Thyroid gland (tissue), 4 donors: ENCODE data around the gene FLAD1. TPM values are rescaled to one million over a fixed set of nuclear protein-coding genes. Genes with fewer than 3 reads are reported as not detected.

Source experiments
- DNase-seq, 2 donors: peaks; one replicate each; pipeline ENCODE4 v3.0.0-alpha.2; 2019
- H3K27ac ChIP-seq, 3 donors: fragments of 200-600 bp; sonication (generic); 1 replicate in 2 of 3; 2 replicates in 1 of 3; pipeline ENCODE4 v1.5.1; 2016 to 2019; ENCODE audit warnings: mild to moderate bottlenecking in 1 of 3, moderate library complexity in 1 of 3
- H3K27me3 ChIP-seq: fragments of 200-600 bp; sonication (generic); one replicate; pipeline ENCODE4 v1.5.1; 2019
- H3K36me3 ChIP-seq, 2 donors: fragments of 200-600 bp; sonication (generic); one replicate each; pipeline ENCODE4 v1.5.1; 2016 to 2019
- H3K4me1 ChIP-seq, 2 donors: fragments of 200-600 bp; sonication (generic); one replicate each; pipeline ENCODE4 v1.5.1; 2017 to 2019
- H3K4me3 ChIP-seq, 3 donors: fragments of 200-600 bp; sonication (generic); replicated peaks in 1 of 3; 1 replicate in 2 of 3; 2 replicates in 1 of 3; pipeline ENCODE4 v1.5.1; 2016; ENCODE audit warnings: mild to moderate bottlenecking in 1 of 3
- H3K9me3 ChIP-seq: fragments of 200-600 bp; sonication (generic); one replicate; pipeline ENCODE4 v1.5.1; 2017
- CTCF ChIP-seq, 6 experiments: fragments of 200-600 bp in 3 of 6; fragments of 450-650 bp in 3 of 6; sonication (generic) in 3 of 6; IDR thresholded peaks; one replicate each; pipeline ENCODE4 v1.5.1; 2016 to 2019; ENCODE audit warnings: antibody characterized with exemption in 6 of 6, mild to moderate bottlenecking in 2 of 6, inconsistent platforms in 1 of 6, moderate library complexity in 1 of 6
- POLR2A ChIP-seq, 2 donors: fragments of 450-650 bp; IDR thresholded peaks; one replicate each; pipeline ENCODE4 v1.6.1; 2017; ENCODE audit warnings: antibody characterized with exemption in 2 of 2, mild to moderate bottlenecking in 2 of 2, moderate library complexity in 1 of 2
- WGBS, 2 donors: methylation state at CpG; one replicate each; pipeline ENCODE4 v1.1.5; 2017; 5-methylcytosine and 5-hydroxymethylcytosine counted together
- intact Hi-C: fragments of 100-400 bp; cut with DNase I; formaldehyde crosslinking; loops from one replicate; pipeline ENCODE4 v1.15.1; 2023
- total RNA-seq, 4 donors: library from RNA; depleted of rRNA; stranded (reverse); fragments of >200 nt; gene quantifications; one replicate each; pipeline ENCODE4 v1.2.3, GENCODE V29; 2016

FLAD1 gene
- total RNA-seq, 4 donors from 2014 or later, result 24.1 to 39.3 (median 31.1) TPM

GRCh38 chr1:154937085-154937987 is 45.8 kb upstream of the FLAD1 start:
- no peaks in the 10 kb centered on the region for H3K9me3 ChIP-seq
- H3K27me3 ChIP-seq, result no peaks in the 10 kb centered on the region
- 0 to 2% methylated on average over 24 to 35 of the region's 36 CpGs for WGBS, 2 donors
- no peaks in the 10 kb centered on the region for H3K36me3 ChIP-seq
- H3K27ac ChIP-seq, result peak overlapping the region; percentile 98 to 99 (median 99)
- peaks cover 23 to 44% of the 10 kb centered on the region in 2 donors for H3K4me1 ChIP-seq
- TF ChIP-seq POLR2A (IDR thresholded peaks at IDR 0.05) (peak in 1 of 2 donors; percentile 63), CTCF (IDR thresholded peaks at IDR 0.05) (peak in 3 of 6 experiments; percentile 27 to 49 (median 28))
- intact Hi-C loops, result no loop called here
- peak; percentile 91 to 93 for DNase-seq
- H3K4me3 ChIP-seq, result peak overlapping the region in 2 of 3 donors; percentile 7 to 50

GRCh38 chr1:154937988-154938386 is 45.2 kb upstream of the FLAD1 start:
- H3K4me1 ChIP-seq, result peaks cover 29 to 50% of the 10 kb centered on the region in 2 donors
- no peak for TF ChIP-seq CTCF (IDR thresholded peaks at IDR 0.05)
- no peak for TF ChIP-seq POLR2A (IDR thresholded peaks at IDR 0.05)
- H3K4me3 ChIP-seq, result no peak overlapping the region
- DNase-seq, result no peak
- WGBS, 2 donors, result 87 to 89% methylated on average over 8 of the region's 8 CpGs
- no peaks in the 10 kb centered on the region for H3K27me3 ChIP-seq
- H3K9me3 ChIP-seq, result no peaks in the 10 kb centered on the region
- peak overlapping the region; percentile 98 to 99 (median 99) for H3K27ac ChIP-seq
- intact Hi-C loops, result no loop called here
- no peaks in the 10 kb centered on the region for H3K36me3 ChIP-seq

- Histone ChIP-seq H3K36me3 (no peaks in the 10 kb centered on the region), H3K27me3 (no peaks in the 10 kb centered on the region), H3K9me3 (no peaks in the 10 kb centered on the region), H3K4me1 (peaks cover 29 to 57% of the 10 kb centered on the region in 2 donors), H3K4me3 (no peak overlapping the region), H3K27ac (peak overlapping the region; percentile 98 to 99 (median 99))
- intact Hi-C loops, result no loop called here
- 93% methylated on average over 7 of the region's 7 CpGs for WGBS, 2 donors
- DNase-seq, result no peak
- TF ChIP-seq POLR2A (IDR thresholded peaks at IDR 0.05) (no peak), CTCF (IDR thresholded peaks at IDR 0.05) (no peak)
Measured at GRCh38 chr1:154938604-154939399, 44.3 kb upstream of the FLAD1 start.

DNA sequence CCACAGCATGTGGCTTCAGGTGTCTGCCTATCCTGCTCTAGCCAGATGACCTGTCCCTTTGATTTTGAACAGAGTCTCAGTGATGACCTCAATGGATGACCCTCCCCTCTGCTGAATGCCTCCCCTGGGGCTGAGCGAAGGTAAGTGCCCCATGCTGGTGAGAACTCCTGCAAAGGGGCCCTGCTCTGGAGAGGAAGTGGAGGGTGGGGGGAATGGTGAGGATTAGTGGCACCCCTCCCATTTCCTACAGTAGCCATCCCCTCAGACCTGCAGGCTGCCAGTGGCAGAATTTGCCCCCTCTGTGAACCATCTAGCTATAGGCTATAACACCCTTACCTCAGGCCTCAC is 43.0 kb upstream of the FLAD1 start:
- no peak for TF ChIP-seq CTCF (IDR thresholded peaks at IDR 0.05)
- no peak for TF ChIP-seq POLR2A (IDR thresholded peaks at IDR 0.05)
- no peaks in the 10 kb centered on the region for H3K27me3 ChIP-seq
- WGBS, 2 donors, result 77 to 100% methylated on average over 1 of the region's 1 CpG
- peaks cover 29 to 69% of the 10 kb centered on the region in 2 donors for H3K4me1 ChIP-seq
- H3K27ac ChIP-seq, result peak overlapping the region in 2 of 3 donors; percentile 85 to 90
- no peaks in the 10 kb centered on the region for H3K36me3 ChIP-seq
- intact Hi-C loops, result no loop called here
- no peak for DNase-seq
- H3K4me3 ChIP-seq, result no peak overlapping the region
- no peaks in the 10 kb centered on the region for H3K9me3 ChIP-seq
